PC-3 (cell line): ENCODE results near the gene FMNL1. TPM values are rescaled to one million over a fixed set of nuclear protein-coding genes. Genes with fewer than 3 reads are reported as not detected.

ENCODE experiments used
- ATAC-seq: fragments of 200-7000 bp; cut with Tn5 transposase; 2 replicates; pipeline ENCODE4 v1.9.1; 2020; ENCODE audit warnings: mild to moderate bottlenecking, moderate library complexity
- BruUV-seq: library from RNA; stranded (reverse); fragments of 400-500 nt; replicated peaks from 2 replicates; lab custom pipeline; 2021; lab: Mats Ljungman, UMichigan
- CTCF ChIA-PET: fragments of 300-600 bp; sonication (Branson Sonifier 250); formaldehyde crosslinking; loops from one replicate; lab custom pipeline; 2022; ENCODE audit warnings: antibody characterized with exemption; lab: Charles Lee
- POLR2A ChIA-PET: fragments of 300-600 bp; sonication (Branson Sonifier 250); formaldehyde crosslinking; loops from one replicate; lab custom pipeline; 2022; ENCODE audit warnings: antibody characterized with exemption; ENCODE audit not compliant: unreplicated experiment; lab: Charles Lee
- DNase-seq: peaks from one replicate; pipeline ENCODE4 v3.0.0-alpha.2; 2015
- H2AFZ ChIP-seq: fragments of 300-600 bp; sonication (generic); 2 replicates; pipeline ENCODE4 v1.6.0; 2016; ENCODE audit warnings: antibody characterized with exemption, low read length
- H3F3A ChIP-seq: fragments of 300-600 bp; sonication (generic); one replicate; pipeline ENCODE4 v1.6.0; 2017; ENCODE audit warnings: antibody characterized with exemption, low read length, control low read depth, mild to moderate bottlenecking; ENCODE audit not compliant: unreplicated experiment
- H3K27ac ChIP-seq: fragments of 300-600 bp; sonication (generic); 2 replicates; pipeline ENCODE4 v1.5.1; 2016; ENCODE audit warnings: mild to moderate bottlenecking, low read length
- H3K27me3 ChIP-seq: fragments of 300-600 bp; sonication (generic); 2 replicates; pipeline ENCODE4 v1.6.1; 2016; ENCODE audit warnings: low read length, mixed read lengths
- H3K36me3 ChIP-seq: fragments of 300-600 bp; sonication (generic); 2 replicates; pipeline ENCODE4 v1.6.1; 2016; ENCODE audit warnings: low read depth, mixed run types, low read length, mixed read lengths
- H3K4me1 ChIP-seq: fragments of 300-600 bp; sonication (generic); 2 replicates; pipeline ENCODE4 v1.5.1; 2016; ENCODE audit warnings: low read length; ENCODE audit not compliant: insufficient read depth
- H3K4me2 ChIP-seq: fragments of 300-600 bp; sonication (generic); 2 replicates; pipeline ENCODE4 v1.6.0; 2016; ENCODE audit warnings: low read length
- H3K4me3 ChIP-seq: fragments of 300-600 bp; sonication (generic); 2 replicates; pipeline ENCODE4 v1.5.1; 2016; ENCODE audit warnings: mild to moderate bottlenecking, low read length, mixed read lengths
- H3K79me2 ChIP-seq: fragments of 300-600 bp; sonication (generic); 2 replicates; pipeline ENCODE4 v1.6.1; 2017; ENCODE audit warnings: low read length, mixed read lengths
- H3K9ac ChIP-seq: fragments of 300-600 bp; sonication (generic); 2 replicates; pipeline ENCODE4 v1.6.0; 2016; ENCODE audit warnings: mild to moderate bottlenecking, low read length
- H3K9me2 ChIP-seq: fragments of 300-600 bp; sonication (generic); replicated peaks from 2 replicates; pipeline ENCODE4 v1.6.1; 2016; ENCODE audit warnings: mixed run types, low read length, mixed read lengths
- H3K9me3 ChIP-seq: fragments of 300-600 bp; sonication (generic); 2 replicates; pipeline ENCODE4 v1.6.1; 2016; ENCODE audit warnings: low read length, mixed read lengths
- H4K20me1 ChIP-seq: fragments of 300-600 bp; sonication (generic); 2 replicates; pipeline ENCODE4 v1.6.1; 2016; ENCODE audit warnings: low read length, mixed read lengths
- EZH2 ChIP-seq: fragments of 300-600 bp; sonication (generic); IDR thresholded peaks from one replicate; pipeline ENCODE4 v1.6.1; 2017; ENCODE audit warnings: antibody characterized with exemption, mild to moderate bottlenecking, low read length; ENCODE audit not compliant: unreplicated experiment
- EZH2phosphoT487 ChIP-seq: fragments of 300-600 bp; sonication (generic); IDR thresholded peaks from 2 replicates; pipeline ENCODE4 v1.6.1; 2018; ENCODE audit warnings: mild to moderate bottlenecking, antibody characterized with exemption, low read length, borderline replicate concordance
- intact Hi-C: fragments of 100-400 bp; cut with micrococcal nuclease; formaldehyde crosslinking; loops from 2 replicates; pipeline ENCODE4 v1.9.0; 2023
- total RNA-seq: library from RNA; depleted of rRNA; stranded (reverse); fragments of >200 nt; gene quantifications from 2 replicates; pipeline ENCODE4 v1.2.3, GENCODE V29; 2014
- TF ChIP-seq, protein P1 (sequence below): fragments of 300-600 bp; sonication (generic); conservative IDR thresholded peaks from 2 replicates; pipeline ENCODE4 v1.5.1; 2017; ENCODE audit warnings: antibody characterized with exemption, low read depth, mild to moderate bottlenecking, low read length

FMNL1 gene
- total RNA-seq, 1 experiment from 2014 or later = 8.2 TPM

GRCh38 chr17:45265821-45266220 lies 44.1 kb downstream of the FMNL1 start:
- H3K9me3 ChIP-seq = no peaks in the 10 kb centered on the region
- ATAC-seq (peak; percentile 47), DNase-seq (peak; percentile 61)
- H3K9me2 ChIP-seq = no peaks in the 10 kb centered on the region
- H3K27ac ChIP-seq = no peak overlapping the region
- H3K4me2 ChIP-seq = no peak overlapping the region
- ChIA-PET POLR2A (interaction anchor here (0.5 to 1.0 kb wide), 3 partner anchors 89 to 160 kb away, joined by 3 to 4 read pairs (median 3); no protein-coding TSS in a partner anchor), CTCF (interaction anchor here (0.9 to 1.2 kb wide), 2 partner anchors 12 to 47 kb away, joined by 8 to 11 read pairs; no protein-coding TSS in a partner anchor)
- H4K20me1 ChIP-seq = no peaks in the 10 kb centered on the region
- peaks cover 26% of the 10 kb centered on the region for H3K4me1 ChIP-seq
- BruUV-seq = no TSS peak
- TF ChIP-seq EZH2 (no peak), EZH2phosphoT487 (no peak)
- TF ChIP-seq, protein P1, sequence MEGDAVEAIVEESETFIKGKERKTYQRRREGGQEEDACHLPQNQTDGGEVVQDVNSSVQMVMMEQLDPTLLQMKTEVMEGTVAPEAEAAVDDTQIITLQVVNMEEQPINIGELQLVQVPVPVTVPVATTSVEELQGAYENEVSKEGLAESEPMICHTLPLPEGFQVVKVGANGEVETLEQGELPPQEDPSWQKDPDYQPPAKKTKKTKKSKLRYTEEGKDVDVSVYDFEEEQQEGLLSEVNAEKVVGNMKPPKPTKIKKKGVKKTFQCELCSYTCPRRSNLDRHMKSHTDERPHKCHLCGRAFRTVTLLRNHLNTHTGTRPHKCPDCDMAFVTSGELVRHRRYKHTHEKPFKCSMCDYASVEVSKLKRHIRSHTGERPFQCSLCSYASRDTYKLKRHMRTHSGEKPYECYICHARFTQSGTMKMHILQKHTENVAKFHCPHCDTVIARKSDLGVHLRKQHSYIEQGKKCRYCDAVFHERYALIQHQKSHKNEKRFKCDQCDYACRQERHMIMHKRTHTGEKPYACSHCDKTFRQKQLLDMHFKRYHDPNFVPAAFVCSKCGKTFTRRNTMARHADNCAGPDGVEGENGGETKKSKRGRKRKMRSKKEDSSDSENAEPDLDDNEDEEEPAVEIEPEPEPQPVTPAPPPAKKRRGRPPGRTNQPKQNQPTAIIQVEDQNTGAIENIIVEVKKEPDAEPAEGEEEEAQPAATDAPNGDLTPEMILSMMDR = no peak
- no peaks in the 10 kb centered on the region for H3K27me3 ChIP-seq
- peaks cover 4% of the 10 kb centered on the region for H3F3A ChIP-seq
- peaks cover 62% of the 10 kb centered on the region for H3K36me3 ChIP-seq
- H3K4me3 ChIP-seq = no peak overlapping the region
- H2AFZ ChIP-seq = no peak overlapping the region
- H3K9ac ChIP-seq = no peak overlapping the region
- intact Hi-C loops = no loop called here
- no peaks in the 10 kb centered on the region for H3K79me2 ChIP-seq

- intact Hi-C loops = no loop called here
- no peaks in the 10 kb centered on the region for H3K9me2 ChIP-seq
- H3K4me3 ChIP-seq = no peak overlapping the region
- no peak for ATAC-seq
- H3K36me3 ChIP-seq = peaks cover 65% of the 10 kb centered on the region
- no TSS peak for BruUV-seq
- H2AFZ ChIP-seq = no peak overlapping the region
- no peak overlapping the region for H3K4me2 ChIP-seq
- no peaks in the 10 kb centered on the region for H3K27me3 ChIP-seq
- H3K4me1 ChIP-seq = peaks cover 24% of the 10 kb centered on the region
- DNase-seq = no peak
- CTCF ChIA-PET = interaction anchor here (1.2 kb wide), 1 partner anchor 11 kb away, joined by 11 read pairs; no protein-coding TSS in a partner anchor
- peaks cover 4% of the 10 kb centered on the region for H3F3A ChIP-seq
- H3K27ac ChIP-seq = no peak overlapping the region
- TF ChIP-seq EZH2 (no peak), EZH2phosphoT487 (no peak)
- TF ChIP-seq, protein P1 = no peak
- no peaks in the 10 kb centered on the region for H3K79me2 ChIP-seq
- H3K9ac ChIP-seq = no peak overlapping the region
- H4K20me1 ChIP-seq = no peaks in the 10 kb centered on the region
- H3K9me3 ChIP-seq = no peaks in the 10 kb centered on the region
- POLR2A ChIA-PET = interaction anchor here (1.0 kb wide), 1 partner anchor 159 kb away, joined by 3 read pairs; no protein-coding TSS in a partner anchor
These were observed 44.8 kb downstream of the FMNL1 start for GRCh38 chr17:45266372-45266926.

DNA sequence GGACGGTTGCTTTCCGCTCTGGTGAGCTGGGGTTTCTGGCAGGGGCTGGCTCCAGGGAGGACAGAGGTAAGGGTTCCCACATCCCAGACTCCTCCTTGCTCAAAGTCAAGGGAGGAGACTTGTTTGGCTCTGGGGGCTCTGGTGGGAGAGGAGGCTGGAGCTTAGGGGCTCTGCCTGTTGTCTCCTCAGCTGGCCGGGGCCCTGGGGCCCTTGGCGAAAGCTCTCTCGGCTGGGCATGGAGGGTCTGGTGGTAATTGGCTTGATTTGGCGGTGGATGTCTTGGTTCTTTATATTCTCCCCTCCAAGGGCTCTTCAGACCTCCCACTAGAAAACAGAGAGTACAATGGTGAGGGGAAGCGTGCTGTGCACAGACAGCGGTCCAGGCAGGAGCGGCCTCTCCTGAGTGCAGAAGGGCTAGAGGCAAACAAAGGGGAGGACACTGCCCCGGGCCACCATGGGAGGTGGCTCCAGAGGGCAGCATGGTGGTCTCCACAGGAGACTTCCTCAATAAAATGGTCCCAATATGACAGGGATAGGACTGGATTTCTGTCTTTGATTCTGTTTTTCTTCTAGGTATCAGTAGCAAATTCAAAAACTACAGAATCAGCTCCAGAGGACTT lies 45.9 kb downstream of the FMNL1 start:
- POLR2A ChIA-PET = no interaction called here
- H3K4me3 ChIP-seq = no peak overlapping the region
- peaks cover 14% of the 10 kb centered on the region for H3K4me1 ChIP-seq
- H3K36me3 ChIP-seq = peaks cover 75% of the 10 kb centered on the region
- no peaks in the 10 kb centered on the region for H4K20me1 ChIP-seq
- H3K27ac ChIP-seq = no peak overlapping the region
- no peaks in the 10 kb centered on the region for H3K27me3 ChIP-seq
- DNase-seq (no peak), ATAC-seq (no peak)
- H3K79me2 ChIP-seq = no peaks in the 10 kb centered on the region
- H3F3A ChIP-seq = peaks cover 4% of the 10 kb centered on the region
- intact Hi-C loops = no loop called here
- TF ChIP-seq, protein P1 = no peak
- TF ChIP-seq EZH2 = no peak
- no peak for TF ChIP-seq EZH2phosphoT487
- no peak overlapping the region for H2AFZ ChIP-seq
- no peak overlapping the region for H3K4me2 ChIP-seq
- no TSS peak for BruUV-seq
- H3K9ac ChIP-seq = no peak overlapping the region
- H3K9me2 ChIP-seq = no peaks in the 10 kb centered on the region
- CTCF ChIA-PET = no interaction called here
- H3K9me3 ChIP-seq = no peaks in the 10 kb centered on the region
